HCT116 (cell line): ENCODE results near the gene TENM3. TPM values are rescaled to one million over a fixed set of nuclear protein-coding genes. Genes with fewer than 3 reads are reported as not detected.

ENCODE experiments used
- ATAC-seq: fragments of 200-7000 bp; cut with Tn5 transposase; 2 replicates; pipeline ENCODE4 v1.9.1; 2020; ENCODE audit warnings: mild to moderate bottlenecking, moderate library complexity
- BruUV-seq: library from RNA; stranded (reverse); fragments of 400-500 nt; replicated peaks from 2 replicates; lab custom pipeline; 2021; lab: Mats Ljungman, UMichigan
- CTCF ChIA-PET: fragments of 300-600 bp; sonication (Branson Sonifier 250); formaldehyde crosslinking; loops from one replicate; lab custom pipeline; 2021; ENCODE audit warnings: antibody characterized with exemption; lab: Charles Lee
- POLR2A ChIA-PET: fragments of 300-600, 350-600 bp; sonication (Branson Sonifier 250); formaldehyde crosslinking; loops from one replicate; lab custom pipeline; 2021; ENCODE audit warnings: antibody characterized with exemption; lab: Charles Lee
- RAD21 ChIA-PET, 2 experiments: fragments of 300-600 bp; sonication (Branson Sonifier 250); formaldehyde crosslinking; loops; one replicate each; lab custom pipeline; 2023; ENCODE audit warnings: low total read pairs in 2 of 2; ENCODE audit not compliant: uncharacterized antibody in 2 of 2, unreplicated experiment in 2 of 2, low non-redundant PET in 1 of 2; lab: Charles Lee
- DNase-seq: peaks from one replicate; pipeline ENCODE4 v3.0.0-alpha.2; 2010; ENCODE audit warnings: low read depth, low spot score
- H2AFZ ChIP-seq: fragments of 200-600 bp; shearing (Covaris generic), sonication (generic); 2 replicates; pipeline ENCODE4 v1.6.1; 2017; ENCODE audit warnings: low read depth, mixed run types, mixed read lengths, antibody characterized with exemption, low read length; ENCODE audit not compliant: poor library complexity, severe bottlenecking
- H3K27ac ChIP-seq: 2 replicates; pipeline ENCODE4 v1.5.1; 2012; ENCODE audit warnings: low read depth, low read length
- H3K27me3 ChIP-seq: fragments of 200-600 bp; sonication (generic); 2 replicates; pipeline ENCODE4 v1.6.1; 2016; ENCODE audit warnings: mixed run types, low read length, mixed read lengths; ENCODE audit not compliant: insufficient read depth
- H3K36me3 ChIP-seq, 2 experiments: fragments of 200-500 bp in 1 of 2; fragments of 200-600 bp in 1 of 2; sonication (Bioruptor generic) in 1 of 2; sonication (generic) in 1 of 2; 2 replicates each; pipeline versions ENCODE4 v1.5.1 to v1.6.1; 2014 to 2016; ENCODE audit warnings: low read length in 2 of 2, inconsistent platforms in 1 of 2, mixed read lengths in 1 of 2, mixed run types in 1 of 2; ENCODE audit not compliant: insufficient read depth in 2 of 2, control insufficient read depth in 1 of 2
- H3K4me1 ChIP-seq, 2 experiments: fragments of 200-600 bp in 1 of 2; sonication (generic) in 1 of 2; 2 replicates each; pipeline versions ENCODE4 v1.5.1 to v1.6.1; 2012 to 2017; ENCODE audit warnings: low read length in 2 of 2, inconsistent platforms in 1 of 2, mild to moderate bottlenecking in 1 of 2, mixed read lengths in 1 of 2, mixed run types in 1 of 2, moderate library complexity in 1 of 2; ENCODE audit not compliant: insufficient read depth in 2 of 2, control insufficient read depth in 1 of 2
- H3K4me2 ChIP-seq: fragments of 200-600 bp; sonication (generic); 2 replicates; pipeline ENCODE4 v1.6.1; 2017; ENCODE audit warnings: mixed run types, low read length, mixed read lengths
- H3K4me3 ChIP-seq, 2 experiments: fragments of 200-600 bp in 1 of 2; sonication (generic) in 1 of 2; replicated peaks in 1 of 2; 2 replicates each; pipeline ENCODE4 v1.5.1; 2011 to 2016; ENCODE audit warnings: low read length in 2 of 2, control low read depth in 1 of 2, low read depth in 1 of 2, mild to moderate bottlenecking in 1 of 2, mixed read lengths in 1 of 2, mixed run types in 1 of 2
- H3K79me2 ChIP-seq: fragments of 200-600 bp; sonication (generic); 2 replicates; pipeline ENCODE4 v1.6.1; 2017; ENCODE audit warnings: mild to moderate bottlenecking, mixed run types, low read length, moderate library complexity, mixed read lengths; ENCODE audit not compliant: insufficient read depth
- H3K9ac ChIP-seq: fragments of 200-600 bp; sonication (generic); 2 replicates; pipeline ENCODE4 v1.6.1; 2016; ENCODE audit warnings: low read length, mixed read lengths
- H3K9me2 ChIP-seq: fragments of 200-600 bp; sonication (generic), shearing (Covaris generic); 2 replicates; pipeline ENCODE4 v1.6.1; 2017; ENCODE audit warnings: mixed run types, mild to moderate bottlenecking, moderate library complexity; ENCODE audit not compliant: insufficient read depth
- H3K9me3 ChIP-seq, 2 experiments: fragments of 200-500 bp in 1 of 2; fragments of 200-600 bp in 1 of 2; sonication (Bioruptor generic) in 1 of 2; sonication (generic) in 1 of 2; 2 replicates each; pipeline ENCODE4 v1.6.1; 2014 to 2017; ENCODE audit warnings: low read length in 2 of 2, mixed read lengths in 2 of 2, inconsistent platforms in 1 of 2, low read depth in 1 of 2, mild to moderate bottlenecking in 1 of 2, mixed run types in 1 of 2, moderate library complexity in 1 of 2; ENCODE audit not compliant: control insufficient read depth in 1 of 2, insufficient read depth in 1 of 2
- H4K20me1 ChIP-seq: fragments of 200-600 bp; sonication (generic), shearing (Covaris generic); 2 replicates; pipeline ENCODE4 v1.6.1; 2017; ENCODE audit warnings: mixed run types, mild to moderate bottlenecking, moderate library complexity; ENCODE audit not compliant: insufficient read depth
- CBX3 ChIP-seq: IDR thresholded peaks from 2 replicates; pipeline ENCODE4 v1.6.1; 2012; ENCODE audit warnings: low read depth
- EGR1 ChIP-seq: IDR thresholded peaks from 2 replicates; pipeline ENCODE4 v1.6.1; 2012; ENCODE audit warnings: low read depth
- EZH2 ChIP-seq: fragments of 200-600 bp; sonication (generic); IDR thresholded peaks from 2 replicates; pipeline ENCODE4 v1.6.1; 2017; ENCODE audit warnings: antibody characterized with exemption, mixed run types
- EZH2phosphoT487 ChIP-seq: fragments of 200-600 bp; IDR thresholded peaks from 2 replicates; pipeline ENCODE4 v1.6.1; 2018; ENCODE audit warnings: antibody characterized with exemption, borderline replicate concordance
- JUND ChIP-seq: IDR thresholded peaks from 2 replicates; pipeline ENCODE4 v1.6.1; 2012
- POLR2AphosphoS5 ChIP-seq: IDR thresholded peaks from 2 replicates; pipeline ENCODE4 v1.6.1; 2011; ENCODE audit warnings: mild to moderate bottlenecking, low read depth, low read length, moderate library complexity
- RAD21 ChIP-seq: IDR thresholded peaks from 2 replicates; pipeline ENCODE4 v1.6.1; 2012; ENCODE audit warnings: low read depth, mild to moderate bottlenecking
- SIN3A ChIP-seq: IDR thresholded peaks from 2 replicates; pipeline ENCODE4 v1.6.1; 2012; ENCODE audit warnings: low read depth
- YY1 ChIP-seq: IDR thresholded peaks from 2 replicates; pipeline ENCODE4 v1.6.1; 2011; ENCODE audit warnings: low read length, low read depth, moderate library complexity, mild to moderate bottlenecking; ENCODE audit not compliant: insufficient replicate concordance; ENCODE audit errors: extremely low read depth
- intact Hi-C: fragments of 100-400 bp; cut with micrococcal nuclease; formaldehyde crosslinking; loops from 2 replicates; pipeline ENCODE4 v1.10.0; 2022
- total RNA-seq: library from RNA; stranded (reverse); gene quantifications from one replicate; pipeline ENCODE4 v1.2.1, GENCODE V29; 2021; ENCODE audit not compliant: unreplicated experiment
- TF ChIP-seq, protein P1 (sequence below): IDR thresholded peaks from 2 replicates; pipeline ENCODE4 v1.6.1; 2012; ENCODE audit warnings: low read depth
- TF ChIP-seq, protein P2 (sequence below): IDR thresholded peaks from 2 replicates; pipeline ENCODE4 v1.6.1; 2012

Gene TENM3
- total RNA-seq, 1 experiment from 2014 or later = 0.54 TPM

DNA sequence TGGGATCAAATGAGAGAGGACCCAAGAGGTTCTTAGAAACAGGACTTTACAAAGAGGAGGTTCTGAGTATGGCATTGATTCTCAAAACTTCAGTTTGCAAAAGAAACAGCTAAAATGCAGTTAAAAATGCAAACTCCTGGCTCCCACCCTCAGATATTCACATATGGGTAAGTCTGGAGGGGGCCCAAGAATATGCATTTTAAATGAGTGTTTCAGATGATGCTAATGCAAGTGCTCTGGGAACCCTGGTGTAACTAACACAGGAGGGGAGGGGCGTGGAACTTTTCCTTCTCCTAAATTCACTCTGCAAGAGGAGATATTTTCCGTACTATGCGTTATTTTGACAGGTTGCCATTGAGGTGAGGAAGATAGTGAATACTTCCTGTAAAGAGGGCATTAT lies 168.2 kb downstream of the TENM3 start:
- Histone ChIP-seq H3K27ac (no peak overlapping the region), H3K4me3 (no peak overlapping the region), H3K9me3 (no peaks in the 10 kb centered on the region; a peak in 1 of 4 replicates), H2AFZ (no peak overlapping the region), H3K4me2 (no peak overlapping the region)
- DNase-seq = no peak
- intact Hi-C loops = no loop called here
- no TSS peak for BruUV-seq
- ATAC-seq = no peak
- CTCF ChIA-PET = no interaction called here
- TF ChIP-seq EZH2phosphoT487 = no peak
- no peak for TF ChIP-seq CBX3
- TF ChIP-seq EGR1 = no peak
- no peak for TF ChIP-seq SIN3A
- no peak for TF ChIP-seq RAD21
- TF ChIP-seq YY1 = no peak
- TF ChIP-seq POLR2AphosphoS5 = no peak
- no peak for TF ChIP-seq JUND
- no peak for TF ChIP-seq EZH2
- TF ChIP-seq, protein P1, sequence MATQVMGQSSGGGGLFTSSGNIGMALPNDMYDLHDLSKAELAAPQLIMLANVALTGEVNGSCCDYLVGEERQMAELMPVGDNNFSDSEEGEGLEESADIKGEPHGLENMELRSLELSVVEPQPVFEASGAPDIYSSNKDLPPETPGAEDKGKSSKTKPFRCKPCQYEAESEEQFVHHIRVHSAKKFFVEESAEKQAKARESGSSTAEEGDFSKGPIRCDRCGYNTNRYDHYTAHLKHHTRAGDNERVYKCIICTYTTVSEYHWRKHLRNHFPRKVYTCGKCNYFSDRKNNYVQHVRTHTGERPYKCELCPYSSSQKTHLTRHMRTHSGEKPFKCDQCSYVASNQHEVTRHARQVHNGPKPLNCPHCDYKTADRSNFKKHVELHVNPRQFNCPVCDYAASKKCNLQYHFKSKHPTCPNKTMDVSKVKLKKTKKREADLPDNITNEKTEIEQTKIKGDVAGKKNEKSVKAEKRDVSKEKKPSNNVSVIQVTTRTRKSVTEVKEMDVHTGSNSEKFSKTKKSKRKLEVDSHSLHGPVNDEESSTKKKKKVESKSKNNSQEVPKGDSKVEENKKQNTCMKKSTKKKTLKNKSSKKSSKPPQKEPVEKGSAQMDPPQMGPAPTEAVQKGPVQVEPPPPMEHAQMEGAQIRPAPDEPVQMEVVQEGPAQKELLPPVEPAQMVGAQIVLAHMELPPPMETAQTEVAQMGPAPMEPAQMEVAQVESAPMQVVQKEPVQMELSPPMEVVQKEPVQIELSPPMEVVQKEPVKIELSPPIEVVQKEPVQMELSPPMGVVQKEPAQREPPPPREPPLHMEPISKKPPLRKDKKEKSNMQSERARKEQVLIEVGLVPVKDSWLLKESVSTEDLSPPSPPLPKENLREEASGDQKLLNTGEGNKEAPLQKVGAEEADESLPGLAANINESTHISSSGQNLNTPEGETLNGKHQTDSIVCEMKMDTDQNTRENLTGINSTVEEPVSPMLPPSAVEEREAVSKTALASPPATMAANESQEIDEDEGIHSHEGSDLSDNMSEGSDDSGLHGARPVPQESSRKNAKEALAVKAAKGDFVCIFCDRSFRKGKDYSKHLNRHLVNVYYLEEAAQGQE = no peak
- TF ChIP-seq, protein P2, sequence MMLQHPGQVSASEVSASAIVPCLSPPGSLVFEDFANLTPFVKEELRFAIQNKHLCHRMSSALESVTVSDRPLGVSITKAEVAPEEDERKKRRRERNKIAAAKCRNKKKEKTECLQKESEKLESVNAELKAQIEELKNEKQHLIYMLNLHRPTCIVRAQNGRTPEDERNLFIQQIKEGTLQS = no peak
- TF ChIP-seq, all 23 proteins: peak for 0
- H3K4me1 ChIP-seq = no peaks in the 10 kb centered on the region
- H3K79me2 ChIP-seq = no peaks in the 10 kb centered on the region
- H3K9ac ChIP-seq = no peak overlapping the region
- POLR2A ChIA-PET = no interaction called here
- H3K9me2 ChIP-seq = no peaks in the 10 kb centered on the region
- peaks cover 10% of the 10 kb centered on the region; the same call in 1 of the 2 replicates for H3K27me3 ChIP-seq
- RAD21 ChIA-PET = no interaction called here
- H4K20me1 ChIP-seq = no peaks in the 10 kb centered on the region
- no peaks in the 10 kb centered on the region for H3K36me3 ChIP-seq
